NB4 (cell line): ENCODE results near the gene HSPA6.
A peak's percentile ranks its signal among the peaks of the same experiment; 100 is the strongest.
"Not testable (repeated sequence)": the region's sequence is repeated elsewhere in the genome, so short reads cannot be mapped to it uniquely, and the experiment has no call there.

Experiments used
- DNase-seq: peaks from one replicate; pipeline ENCODE4 v3.0.0; 2010; ENCODE audit warnings: low read depth
- H3K4me3 ChIP-seq: one replicate; pipeline ENCODE4 v1.5.1; 2011; ENCODE audit warnings: mild to moderate bottlenecking, low read depth, low read length, moderate library complexity
- CTCF ChIP-seq: IDR thresholded peaks from one replicate; pipeline ENCODE4 v1.5.1; 2012; ENCODE audit warnings: low read depth, low read length
- MYC ChIP-seq: IDR thresholded peaks from 2 replicates; pipeline ENCODE4 v1.6.1; 2011; ENCODE audit warnings: low read depth, low read length
- POLR2A ChIP-seq: IDR thresholded peaks from 2 replicates; pipeline ENCODE4 v1.6.1; 2011; ENCODE audit warnings: mild to moderate bottlenecking; ENCODE audit not compliant: insufficient read length; ENCODE audit errors: extremely low read depth
- TF ChIP-seq, protein P1 (sequence below): IDR thresholded peaks from 2 replicates; pipeline ENCODE4 v1.6.1; 2011; ENCODE audit warnings: low read depth, low read length

The HSPA6 gene

DNA sequence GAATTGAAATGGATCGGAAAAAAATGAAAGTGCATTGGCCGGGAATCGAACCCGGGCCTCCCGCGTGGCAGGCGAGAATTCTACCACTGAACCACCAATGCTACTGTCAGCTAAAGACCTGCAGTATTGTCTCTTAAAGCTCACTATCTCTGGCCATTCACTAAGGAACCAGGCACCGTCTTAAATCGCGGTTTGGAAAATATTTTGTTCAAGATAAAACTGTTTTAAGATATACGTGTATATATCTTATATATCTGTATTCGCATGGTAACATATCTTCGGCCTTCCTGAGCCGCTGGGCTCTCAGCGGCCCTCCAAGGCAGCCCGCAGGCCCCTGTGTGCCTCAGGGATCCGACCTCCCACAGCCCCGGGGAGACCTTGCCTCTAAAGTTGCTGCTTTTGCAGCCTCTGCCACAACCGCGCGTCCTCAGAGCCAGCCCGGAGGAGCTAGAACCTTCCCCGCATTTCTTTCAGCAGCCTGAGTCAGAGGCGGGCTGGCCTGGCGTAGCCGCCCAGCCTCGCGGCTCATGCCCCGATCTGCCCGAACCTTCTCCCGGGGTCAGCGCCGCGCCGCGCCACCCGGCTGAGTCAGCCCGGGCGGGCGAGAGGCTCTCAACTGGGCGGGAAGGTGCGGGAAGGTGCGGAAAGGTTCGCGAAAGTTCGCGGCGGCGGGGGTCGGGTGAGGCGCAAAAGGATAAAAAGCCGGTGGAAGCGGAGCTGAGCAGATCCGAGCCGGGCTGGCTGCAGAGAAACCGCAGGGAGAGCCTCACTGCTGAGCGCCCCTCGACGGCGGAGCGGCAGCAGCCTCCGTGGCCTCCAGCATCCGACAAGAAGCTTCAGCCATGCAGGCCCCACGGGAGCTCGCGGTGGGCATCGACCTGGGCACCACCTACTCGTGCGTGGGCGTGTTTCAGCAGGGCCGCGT lies at the start of gene HSPA6:
HSPA6 (plus strand) TSS at position 724 of the 925 bp plus-strand sequence; CDS start at position 843, 119 bp downstream.
- peak; percentile 84 for DNase-seq
- peak within 1 kb of the TSS; percentile 64 for H3K4me3 ChIP-seq

GRCh38 chr1:161477711-161478110 lies 46.6 kb upstream of the HSPA6 start:
- DNase-seq, H3K4me3 ChIP-seq: not testable (repeated sequence)

- no peak for DNase-seq
Measured at GRCh38 chr1:161478985-161479384, 45.4 kb upstream of the HSPA6 start.

DNA sequence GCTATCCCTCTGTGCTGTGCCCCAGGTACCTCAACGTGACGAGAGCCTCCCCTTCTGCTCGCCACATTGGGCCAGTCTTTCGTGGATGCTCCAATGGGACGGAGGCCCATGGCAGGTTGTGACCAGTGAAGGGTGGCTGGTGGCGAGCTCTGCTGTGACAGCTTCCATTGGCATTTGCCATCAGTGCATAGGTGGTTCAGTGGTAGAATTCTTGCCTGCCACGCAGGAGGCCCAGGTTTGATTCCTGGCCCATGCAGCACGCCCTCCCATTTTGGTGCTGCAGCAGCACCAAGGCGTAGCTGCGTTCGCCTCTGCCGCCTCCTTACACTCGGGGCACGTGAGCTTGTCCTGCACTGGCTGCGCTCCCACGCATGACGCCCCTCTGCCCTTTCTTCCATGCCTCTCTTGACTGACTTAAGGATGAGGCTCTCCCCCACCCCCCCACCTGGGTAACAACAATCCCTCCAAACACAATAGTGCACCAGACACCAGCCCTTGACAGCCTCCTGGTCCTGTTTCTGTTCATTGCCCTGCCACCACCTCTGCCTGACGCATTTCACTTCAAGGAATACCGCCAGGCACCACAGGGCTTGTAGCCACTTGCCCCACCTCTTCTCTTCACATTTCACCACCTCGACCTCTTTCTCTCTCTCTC lies 43.8 kb upstream of the HSPA6 start:
- no peak for DNase-seq

More at GRCh38 chr1:161478985-161479384, 45.4 kb upstream of the HSPA6 start:
- no peak overlapping the region for H3K4me3 ChIP-seq
- TF ChIP-seq POLR2A (no peak), MYC (no peak), CTCF (no peak)
- TF ChIP-seq, protein P1, sequence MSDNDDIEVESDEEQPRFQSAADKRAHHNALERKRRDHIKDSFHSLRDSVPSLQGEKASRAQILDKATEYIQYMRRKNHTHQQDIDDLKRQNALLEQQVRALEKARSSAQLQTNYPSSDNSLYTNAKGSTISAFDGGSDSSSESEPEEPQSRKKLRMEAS = no peak

GRCh38 chr1:161481624-161482392 lies 42.5 kb upstream of the HSPA6 start:
- DNase-seq = no peak
- no peak overlapping the region for H3K4me3 ChIP-seq
- TF ChIP-seq MYC (no peak), CTCF (no peak), POLR2A (no peak)
- TF ChIP-seq, protein P1 = no peak

More for the DNA sequence above, 43.8 kb upstream of the HSPA6 start:
- TF ChIP-seq, protein P1 = no peak
- TF ChIP-seq POLR2A (no peak), MYC (no peak), CTCF (no peak)
- no peak overlapping the region for H3K4me3 ChIP-seq

GRCh38 chr1:161482610-161483009 lies 41.7 kb upstream of the HSPA6 start:
- TF ChIP-seq MYC (no peak), POLR2A (no peak), CTCF (no peak)
- TF ChIP-seq, protein P1 = no peak
- H3K4me3 ChIP-seq = no peak overlapping the region
- DNase-seq = no peak
